Ramos (cell line): ENCODE results near the gene KLF4.

Source experiments
- in situ Hi-C: fragments of 300-500 bp; cut with MboI; formaldehyde crosslinking; loops from one replicate; pipeline ENCODE4 v1.14.3; 2022; ENCODE audit warnings: low sequenced_read_pairs; ENCODE audit not compliant: unreplicated experiment

The KLF4 gene

DNA sequence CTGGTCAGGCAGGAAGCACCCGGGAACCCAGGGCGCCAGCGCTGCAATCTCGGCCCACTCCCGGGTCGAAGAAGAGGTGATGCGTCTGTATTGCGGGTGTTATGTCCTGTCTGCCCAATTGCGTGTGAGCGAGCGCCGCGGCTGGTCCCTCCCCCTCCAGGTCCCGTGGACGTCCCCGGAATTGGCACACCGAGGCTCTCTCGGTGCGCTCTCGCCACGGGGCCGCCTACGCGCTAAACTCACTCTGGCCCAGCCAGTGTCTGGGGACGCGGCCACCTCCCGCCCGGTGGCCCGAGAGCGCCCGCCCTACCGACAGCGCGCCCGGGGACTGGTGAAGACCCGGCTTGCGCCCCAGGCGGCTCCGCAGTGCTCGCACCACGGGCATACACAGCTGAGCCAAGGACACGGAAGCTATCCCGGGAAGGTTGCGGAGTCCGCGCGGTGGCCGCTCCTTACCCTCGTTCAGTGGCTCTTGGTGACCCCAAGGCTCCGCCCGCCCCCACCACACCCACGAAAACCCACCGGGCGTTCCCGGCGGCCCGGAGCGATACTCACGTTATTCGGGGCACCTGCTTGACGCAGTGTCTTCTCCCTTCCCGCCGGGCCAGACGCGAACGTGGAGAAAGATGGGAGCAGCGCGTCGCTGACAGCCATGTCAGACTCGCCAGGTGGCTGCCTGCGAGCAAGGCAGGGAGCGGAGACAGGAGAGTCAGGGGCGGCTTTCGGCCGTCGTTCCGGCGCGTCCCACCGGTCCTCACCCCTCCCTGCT lies 1.0 kb downstream of the KLF4 start:
- in situ Hi-C loops: no loop called here

DNA sequence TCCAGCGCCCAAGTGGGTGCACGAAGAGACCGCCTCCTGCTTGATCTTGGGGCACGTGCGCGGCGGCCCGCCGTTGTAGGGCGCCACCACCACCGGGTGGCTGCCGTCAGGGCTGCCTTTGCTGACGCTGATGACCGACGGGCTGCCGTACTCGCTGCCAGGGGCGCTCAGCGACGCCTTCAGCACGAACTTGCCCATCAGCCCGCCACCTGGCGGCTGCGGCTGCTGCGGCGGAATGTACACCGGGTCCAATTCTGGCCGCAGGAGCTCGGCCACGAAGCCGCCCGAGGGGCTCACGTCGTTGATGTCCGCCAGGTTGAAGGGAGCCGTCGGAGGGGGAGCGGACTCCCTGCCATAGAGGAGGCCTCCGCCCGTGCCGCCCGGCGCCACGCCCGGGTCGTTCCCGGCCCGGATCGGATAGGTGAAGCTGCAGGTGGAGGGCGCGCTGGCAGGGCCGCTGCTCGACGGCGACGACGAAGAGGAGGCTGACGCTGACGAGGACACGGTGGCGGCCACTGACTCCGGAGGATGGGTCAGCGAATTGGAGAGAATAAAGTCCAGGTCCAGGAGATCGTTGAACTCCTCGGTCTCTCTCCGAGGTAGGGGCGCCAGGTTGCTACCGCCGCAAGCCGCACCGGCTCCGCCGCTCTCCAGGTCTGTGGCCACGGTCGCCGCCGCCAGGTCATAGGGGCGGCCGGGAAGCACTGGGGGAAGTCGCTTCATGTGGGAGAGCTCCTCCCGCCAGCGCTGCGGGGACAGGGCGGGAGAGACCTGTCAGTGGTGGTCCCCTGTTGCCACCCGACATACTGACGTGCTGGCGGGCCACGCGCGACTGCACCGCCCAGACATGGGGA lies 1.8 kb downstream of the KLF4 start:
- in situ Hi-C loops: no loop called here

DNA sequence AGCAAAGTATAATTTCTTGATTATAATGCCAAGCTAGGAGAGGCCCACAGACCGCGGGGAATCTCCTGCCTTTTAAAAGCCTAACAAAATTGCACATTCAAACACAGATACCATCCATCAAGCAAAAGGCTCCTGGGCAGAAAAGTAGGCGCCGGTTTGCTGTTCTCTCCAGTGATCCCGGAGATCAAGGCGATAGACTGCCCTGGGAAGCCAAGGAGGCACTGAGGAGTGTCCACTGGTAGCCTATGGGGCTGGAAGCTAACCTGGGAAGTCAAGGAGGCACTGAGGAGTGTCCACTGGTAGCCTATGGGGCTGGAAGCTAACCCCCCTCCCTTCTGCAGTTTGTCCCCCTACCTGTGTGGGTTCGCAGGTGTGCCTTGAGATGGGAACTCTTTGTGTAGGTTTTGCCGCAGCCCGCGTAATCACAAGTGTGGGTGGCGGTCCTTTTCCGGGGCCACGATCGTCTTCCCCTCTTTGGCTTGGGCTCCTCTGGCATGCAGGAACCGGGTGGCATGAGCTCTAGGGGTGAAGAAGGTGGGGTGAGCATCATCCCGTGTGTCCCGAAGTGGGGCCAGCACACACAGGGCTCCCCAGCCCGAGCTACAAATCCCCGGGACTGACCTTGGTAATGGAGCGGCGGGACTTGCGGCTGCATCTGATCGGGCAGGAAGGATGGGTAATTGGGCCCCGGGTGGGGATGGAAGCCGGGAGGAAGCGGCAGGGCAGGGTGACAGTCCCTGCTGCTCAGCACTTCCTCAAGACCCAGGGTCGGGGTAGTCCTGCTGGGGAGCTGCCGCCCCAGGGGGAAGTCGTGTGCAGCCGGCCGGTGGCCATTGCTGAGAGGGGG lies 2.7 kb downstream of the KLF4 start:
- in situ Hi-C loops: no loop called here

DNA sequence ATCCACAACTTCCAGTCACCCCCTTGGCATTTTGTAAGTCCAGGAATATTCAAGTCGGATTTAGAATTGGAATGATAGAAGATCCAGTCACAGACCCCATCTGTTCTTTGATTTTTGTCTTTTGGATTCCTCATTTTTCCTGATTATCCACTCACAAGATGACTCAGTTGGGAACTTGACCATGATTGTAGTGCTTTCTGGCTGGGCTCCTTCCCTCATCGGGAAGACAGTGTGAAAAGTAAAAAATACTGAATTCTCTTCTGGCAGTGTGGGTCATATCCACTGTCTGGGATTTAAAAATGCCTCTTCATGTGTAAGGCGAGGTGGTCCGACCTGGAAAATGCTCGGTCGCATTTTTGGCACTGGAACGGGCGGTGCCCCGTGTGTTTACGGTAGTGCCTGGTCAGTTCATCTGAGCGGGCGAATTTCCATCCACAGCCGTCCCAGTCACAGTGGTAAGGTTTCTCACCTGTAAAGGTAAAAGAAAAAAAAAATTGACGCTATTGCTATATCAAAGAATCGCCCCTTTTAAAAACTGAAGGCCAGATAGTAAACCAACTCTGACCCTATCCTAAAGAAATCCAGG lies 4.0 kb downstream of the KLF4 start:
- in situ Hi-C loops: no loop called here

- in situ Hi-C loops: no loop called here
Measured at GRCh38 chr9:107484117-107484723, 5.3 kb downstream of the KLF4 start.

- in situ Hi-C loops: no loop called here
Measured at GRCh38 chr9:107483666-107484065, 5.9 kb downstream of the KLF4 start.

DNA sequence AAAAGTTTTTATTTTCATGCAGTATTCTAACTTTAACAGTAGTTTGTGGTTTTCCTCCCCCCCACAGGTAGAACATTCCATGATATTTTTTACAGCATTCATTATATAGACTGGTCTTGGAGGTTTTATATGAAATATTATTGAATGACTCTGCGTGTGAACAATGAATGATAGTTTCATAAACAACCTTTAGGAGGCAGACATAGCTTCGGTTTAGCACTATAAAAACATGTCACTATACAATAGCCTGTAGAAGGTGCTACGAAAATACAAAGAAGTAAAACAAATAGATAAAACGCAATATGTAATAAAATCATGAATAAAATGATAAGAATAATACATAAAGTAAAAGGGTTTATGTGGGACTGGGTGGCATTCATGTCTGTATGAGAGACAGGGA lies 8.5 kb downstream of the KLF4 start:
- in situ Hi-C loops: no loop called here

- in situ Hi-C loops: no loop called here
Measured at GRCh38 chr9:107480386-107480789, 9.2 kb downstream of the KLF4 start.

DNA sequence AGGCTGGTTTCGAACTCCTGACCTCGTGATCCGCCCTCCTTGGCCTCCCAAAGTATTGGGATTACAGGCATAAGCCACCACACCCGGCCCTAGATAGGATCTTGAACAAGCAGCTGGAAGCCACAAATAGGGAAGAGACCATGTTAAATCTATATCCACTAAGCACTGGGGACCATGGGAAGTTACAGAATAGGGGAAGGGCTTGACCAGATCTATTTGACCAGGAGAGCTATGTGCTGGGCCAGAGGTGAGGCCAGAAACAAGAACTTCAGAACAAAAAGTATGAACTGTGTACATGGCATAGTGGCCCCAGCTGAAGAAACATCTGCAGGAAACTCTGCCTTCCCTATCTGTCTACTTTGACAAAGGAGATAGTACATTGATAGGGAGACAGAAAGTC lies 10.8 kb downstream of the KLF4 start:
- in situ Hi-C loops: no loop called here

- in situ Hi-C loops: no loop called here
Measured at GRCh38 chr9:107474124-107474523, 15.4 kb downstream of the KLF4 start.

GRCh38 chr9:107472581-107473340 lies 16.8 kb downstream of the KLF4 start:
- in situ Hi-C loops: no loop called here

DNA sequence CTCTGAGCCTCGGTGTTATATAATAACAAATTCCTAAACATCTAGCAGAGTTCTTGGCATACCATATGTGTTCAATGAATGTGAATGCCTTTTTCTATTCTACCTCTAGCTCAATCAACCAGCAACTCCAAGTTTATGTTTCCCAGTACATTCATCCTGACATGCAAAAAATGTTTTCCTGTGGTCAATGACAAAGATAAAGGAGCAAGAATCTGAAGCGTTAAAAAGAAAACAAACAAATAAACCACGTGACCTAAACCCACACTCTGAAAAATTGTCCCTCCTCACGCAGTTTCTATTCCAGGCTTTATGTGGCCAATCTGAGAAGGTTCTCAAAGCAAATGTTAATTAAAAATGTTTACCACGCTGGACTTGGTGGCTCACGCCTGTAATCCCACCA lies 18.0 kb downstream of the KLF4 start:
- in situ Hi-C loops: no loop called here

DNA sequence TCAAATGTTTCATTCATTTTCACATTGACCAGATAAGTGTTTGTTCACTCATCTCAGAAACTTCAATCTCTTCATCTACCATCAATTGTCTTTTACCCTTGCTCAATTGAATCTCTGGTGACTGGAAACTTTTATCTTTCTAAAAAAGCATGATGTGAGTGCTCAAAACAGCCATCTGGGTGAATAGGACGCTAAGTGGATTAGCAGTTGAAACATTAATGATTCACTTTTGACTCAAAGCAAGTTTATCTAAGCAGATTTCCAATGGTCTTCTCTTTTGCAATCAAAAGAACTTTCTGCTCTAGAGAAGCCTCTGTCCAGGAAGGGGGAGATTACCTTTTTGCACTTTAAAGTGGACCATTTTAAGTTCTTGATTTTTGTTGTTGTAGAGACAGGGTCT lies 22.2 kb downstream of the KLF4 start:
- in situ Hi-C loops: no loop called here

- in situ Hi-C loops: no loop called here
Measured at GRCh38 chr9:107466826-107467225, 22.7 kb downstream of the KLF4 start.

- in situ Hi-C loops: no loop called here
Measured at GRCh38 chr9:107465467-107466451, 23.8 kb downstream of the KLF4 start.

- in situ Hi-C loops: no loop called here
Measured at GRCh38 chr9:107464516-107464915, 25.1 kb downstream of the KLF4 start.

GRCh38 chr9:107462691-107463090 lies 26.9 kb downstream of the KLF4 start:
- in situ Hi-C loops: no loop called here
